Measurements from ENCODE around the gene IL4I1.

DNA sequence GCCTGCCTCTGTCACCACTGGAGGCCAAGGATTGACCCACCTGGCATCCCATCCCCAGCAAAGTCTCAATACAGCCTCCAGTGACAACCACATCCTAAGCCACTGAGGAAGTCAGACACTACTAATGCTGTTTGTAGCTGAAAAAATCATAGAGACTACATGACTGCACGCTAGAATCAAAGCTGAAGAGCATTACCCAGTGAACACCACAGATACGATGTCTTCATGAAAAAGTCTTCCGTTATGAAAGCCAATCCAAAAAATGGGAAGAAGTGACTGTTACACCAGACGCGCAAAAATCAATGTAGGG lies 43.8 kb upstream of the IL4I1 start:
- TF ChIP-seq POLR2A (IDR thresholded peaks at IDR 0.05; ENCODE audit: low read length), result no peak
- no peak for TF ChIP-seq GATA1 (IDR thresholded peaks at IDR 0.05; ENCODE audit: low read depth, low read length)
